CD1c-positive myeloid dendritic cell (primary cell): ENCODE data around the gene FCER1G.
"Not testable (repeated sequence)": the region's sequence is repeated elsewhere in the genome, so short reads cannot be mapped to it uniquely, and the experiment has no call there.

Experiments used
- DNase-seq: peaks from one replicate; pipeline ENCODE4 v3.0.0-alpha.2; 2016; ENCODE audit errors: extremely low spot score

FCER1G gene

DNA sequence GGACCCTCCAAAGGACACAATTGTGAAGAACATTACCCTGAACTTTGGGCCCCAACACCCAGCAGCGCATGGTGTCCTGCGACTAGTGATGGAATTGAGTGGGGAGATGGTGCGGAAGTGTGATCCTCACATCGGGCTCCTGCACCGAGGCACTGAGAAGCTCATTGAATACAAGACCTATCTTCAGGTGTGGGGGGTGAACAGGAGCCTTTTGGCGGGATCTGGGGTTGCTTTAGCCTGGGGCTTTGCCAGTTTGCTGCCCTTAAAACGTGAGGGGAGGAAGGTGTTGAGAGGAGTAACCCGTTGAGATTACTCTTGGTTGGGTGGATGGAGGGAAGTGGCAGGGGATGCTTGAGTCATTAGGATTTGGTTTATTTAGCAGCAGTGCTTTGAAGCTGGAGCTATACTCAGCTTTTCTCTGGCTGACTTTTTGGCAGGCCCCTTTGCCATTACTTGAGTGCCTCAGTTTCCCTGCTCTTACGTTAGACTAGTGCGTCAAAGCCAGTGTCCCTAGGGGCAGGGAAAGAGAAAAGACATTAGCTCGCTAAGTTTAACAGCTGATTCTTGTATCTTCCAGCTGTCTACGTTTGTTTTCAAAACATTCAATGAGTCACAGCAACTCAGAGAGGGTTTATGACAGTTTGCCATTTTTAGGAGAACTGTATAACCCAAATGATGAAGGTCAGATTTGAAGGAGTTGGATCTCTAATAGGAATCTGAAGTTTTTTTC lies 8.5 kb upstream of the FCER1G start:
- no peak for DNase-seq

DNA sequence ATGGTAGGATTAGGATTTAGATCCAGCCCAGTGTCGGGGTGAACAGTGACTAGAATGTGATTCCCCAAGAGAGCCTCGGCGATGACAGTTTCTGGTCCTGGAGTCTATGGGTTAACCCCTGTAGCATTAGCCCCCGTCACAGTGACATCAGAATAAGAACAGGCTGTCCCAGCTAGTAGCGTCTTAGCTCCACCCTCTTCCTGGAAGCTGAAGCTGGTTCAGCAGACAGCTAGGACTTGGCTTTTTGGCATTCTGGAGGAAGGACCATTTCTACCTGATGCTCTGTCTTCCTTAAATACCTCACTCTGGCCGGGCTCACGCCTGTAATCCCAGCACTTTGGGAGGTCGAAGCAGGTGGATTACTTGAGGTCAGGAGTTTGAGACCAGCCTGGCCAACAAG lies 7.9 kb upstream of the FCER1G start:
- no peak for DNase-seq

DNA sequence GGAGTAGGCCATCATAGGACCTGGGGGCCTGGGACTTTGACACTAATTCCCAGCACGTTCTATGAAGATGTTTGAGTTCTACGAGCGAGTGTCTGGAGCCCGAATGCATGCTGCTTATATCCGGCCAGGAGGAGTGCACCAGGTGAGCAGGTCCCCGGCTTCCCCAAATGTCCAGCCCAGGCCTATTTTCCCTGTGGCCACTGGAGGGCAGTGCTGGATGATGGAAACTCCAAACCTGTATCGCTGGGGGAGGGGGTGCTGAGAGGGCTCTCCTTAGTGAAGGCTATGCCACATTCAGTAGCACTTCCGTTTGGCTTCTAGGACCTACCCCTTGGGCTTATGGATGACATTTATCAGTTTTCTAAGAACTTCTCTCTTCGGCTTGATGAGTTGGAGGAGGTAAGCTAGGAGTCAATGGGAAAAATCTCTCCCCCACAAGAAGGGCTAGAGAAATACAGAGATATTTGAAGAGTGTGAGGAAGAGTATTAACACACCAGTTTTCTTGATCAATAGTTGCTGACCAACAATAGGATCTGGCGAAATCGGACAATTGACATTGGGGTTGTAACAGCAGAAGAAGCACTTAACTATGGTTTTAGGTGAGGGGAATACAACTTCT lies 5.2 kb upstream of the FCER1G start:
- DNase-seq = peak; percentile 85

DNA sequence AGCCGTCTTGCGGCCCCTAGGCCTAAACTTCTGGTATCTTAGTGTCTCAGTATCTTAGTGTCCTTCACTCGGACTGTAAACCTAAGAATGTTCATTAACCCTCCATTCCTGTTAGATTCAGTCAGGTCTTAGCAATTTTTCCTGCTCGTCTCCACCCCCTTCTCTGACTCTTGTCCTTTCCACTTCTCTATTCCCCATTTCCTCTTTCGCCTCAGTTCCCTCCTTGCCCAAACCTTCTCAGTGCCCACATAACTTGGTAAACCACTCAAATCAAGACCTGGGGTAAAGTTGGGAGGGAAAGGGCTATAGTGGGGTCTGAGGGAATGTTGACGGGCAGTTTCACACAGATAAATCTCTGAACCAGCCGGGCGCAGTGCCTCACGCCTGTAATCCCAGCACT lies 726 bp upstream of the FCER1G start:
- peak; percentile 76 for DNase-seq

DNA sequence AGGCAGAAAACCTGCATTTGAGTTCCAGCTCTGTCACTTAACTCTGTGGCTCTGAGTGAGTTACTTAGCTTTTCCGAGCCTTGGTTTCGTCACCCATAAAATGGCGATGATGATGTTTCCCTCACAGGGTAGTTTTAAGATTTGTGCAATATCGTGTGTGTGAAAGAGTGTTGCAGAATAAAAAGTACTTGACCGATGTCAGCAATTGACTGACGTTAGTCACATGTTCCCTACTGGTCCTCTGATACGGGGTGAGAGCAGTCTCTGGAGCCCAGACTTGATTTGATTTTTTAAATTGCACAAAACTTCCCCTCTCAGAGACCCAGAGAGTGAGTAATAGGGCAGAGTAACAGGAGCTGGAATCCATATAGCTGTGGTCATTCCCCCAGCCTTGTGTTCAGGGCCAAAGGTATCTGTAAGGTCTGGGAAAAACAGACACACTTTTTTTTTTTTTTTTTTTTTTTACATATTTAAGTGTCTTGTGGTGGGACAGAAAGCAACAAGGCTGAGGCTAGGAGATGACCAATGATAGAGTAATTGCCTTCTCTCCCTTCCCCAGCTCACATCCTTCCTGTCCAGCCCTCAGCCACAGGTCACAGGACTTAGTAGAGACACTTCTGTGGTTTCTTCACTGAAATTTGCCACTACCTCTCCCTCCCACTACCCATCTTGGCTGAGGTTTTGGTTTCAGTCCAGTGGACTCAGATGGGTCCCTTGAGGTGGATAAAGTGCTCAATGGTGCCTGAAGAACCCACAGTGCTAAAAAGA lies 2.0 kb downstream of the FCER1G start:
- DNase-seq = peak; percentile 92

DNA sequence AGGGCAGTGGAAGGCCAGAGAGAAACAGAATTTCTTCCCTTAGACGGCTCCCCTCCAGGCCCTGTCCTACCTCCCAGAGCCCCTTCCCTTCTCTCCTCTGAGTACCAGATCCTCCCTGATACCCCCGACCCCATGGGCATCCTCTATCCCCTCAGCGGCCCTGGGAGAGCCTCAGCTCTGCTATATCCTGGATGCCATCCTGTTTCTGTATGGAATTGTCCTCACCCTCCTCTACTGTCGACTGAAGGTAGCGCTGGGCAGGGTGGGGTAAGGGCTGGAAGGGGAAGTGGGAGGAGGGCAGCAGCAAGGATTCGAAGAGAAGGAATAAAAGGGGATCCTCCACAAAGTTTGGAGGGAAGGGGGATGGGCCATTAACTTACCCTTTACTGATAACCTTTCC lies 2.7 kb downstream of the FCER1G start:
- no peak for DNase-seq

DNA sequence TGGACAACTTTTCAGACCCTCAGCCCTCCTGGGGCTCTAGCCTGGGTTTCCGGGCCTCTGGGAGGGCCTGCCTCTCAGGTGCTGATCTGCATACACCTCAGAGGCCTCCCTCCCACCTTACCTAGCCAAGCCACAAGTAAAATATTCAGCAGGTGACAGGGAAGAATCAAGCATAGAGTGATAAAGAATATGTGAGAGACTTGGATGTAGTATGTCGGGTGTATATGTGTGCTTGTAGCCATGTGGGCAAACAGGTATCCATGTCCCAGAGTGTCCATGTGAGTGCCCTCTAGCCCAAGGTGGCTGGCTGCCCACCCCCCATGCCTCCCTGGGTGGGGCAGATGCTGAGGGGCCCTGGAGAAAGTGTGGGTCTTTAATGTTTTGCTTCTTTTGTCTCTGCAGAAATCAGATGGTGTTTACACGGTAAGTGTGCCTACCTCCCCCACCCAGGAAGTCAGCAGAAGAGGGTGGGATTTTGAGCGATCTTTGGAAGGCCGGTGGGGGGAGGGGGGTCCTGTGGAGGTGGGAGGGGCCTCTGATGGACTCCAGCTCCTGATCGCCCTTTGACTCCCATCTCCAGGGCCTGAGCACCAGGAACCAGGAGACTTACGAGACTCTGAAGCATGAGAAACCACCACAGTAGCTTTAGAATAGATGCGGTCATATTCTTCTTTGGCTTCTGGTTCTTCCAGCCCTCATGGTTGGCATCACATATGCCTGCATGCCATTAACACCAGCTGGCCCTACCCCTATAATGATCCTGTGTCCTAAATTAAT lies 3.4 kb downstream of the FCER1G start:
- DNase-seq = no peak

DNA sequence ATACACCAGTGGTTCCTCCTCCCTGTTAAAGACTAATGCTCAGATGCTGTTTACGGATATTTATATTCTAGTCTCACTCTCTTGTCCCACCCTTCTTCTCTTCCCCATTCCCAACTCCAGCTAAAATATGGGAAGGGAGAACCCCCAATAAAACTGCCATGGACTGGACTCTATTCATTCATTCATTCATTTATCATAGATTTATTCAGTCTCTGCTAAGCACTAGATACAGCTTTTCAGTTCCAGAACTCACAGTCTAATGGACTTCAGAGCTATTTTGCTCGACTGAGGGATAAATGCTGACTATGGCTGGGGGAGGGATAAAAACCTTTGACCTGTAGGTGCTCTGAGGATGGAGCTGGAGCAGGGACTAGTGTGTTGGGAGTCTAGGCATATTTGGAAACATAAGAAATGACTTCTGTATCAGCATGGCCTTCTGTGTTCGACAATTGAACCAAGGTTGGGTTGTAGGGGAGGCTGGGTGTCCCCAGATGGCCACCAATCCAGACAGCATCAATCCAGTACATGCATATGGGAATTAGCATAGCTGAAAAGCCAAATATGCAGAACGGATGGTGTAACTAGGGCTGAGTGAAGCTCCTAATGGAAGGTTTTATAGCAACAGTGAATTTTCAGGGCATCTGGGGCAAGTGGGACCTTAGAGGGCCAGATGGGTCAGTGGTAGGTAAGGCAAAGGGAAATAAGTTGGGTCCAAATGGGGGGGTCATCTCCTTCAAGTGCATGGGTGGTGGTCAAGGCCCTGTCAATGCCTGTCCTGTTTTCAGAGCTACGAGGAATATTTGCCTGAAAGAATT lies 4.2 kb downstream of the FCER1G start:
- DNase-seq = no peak

DNA sequence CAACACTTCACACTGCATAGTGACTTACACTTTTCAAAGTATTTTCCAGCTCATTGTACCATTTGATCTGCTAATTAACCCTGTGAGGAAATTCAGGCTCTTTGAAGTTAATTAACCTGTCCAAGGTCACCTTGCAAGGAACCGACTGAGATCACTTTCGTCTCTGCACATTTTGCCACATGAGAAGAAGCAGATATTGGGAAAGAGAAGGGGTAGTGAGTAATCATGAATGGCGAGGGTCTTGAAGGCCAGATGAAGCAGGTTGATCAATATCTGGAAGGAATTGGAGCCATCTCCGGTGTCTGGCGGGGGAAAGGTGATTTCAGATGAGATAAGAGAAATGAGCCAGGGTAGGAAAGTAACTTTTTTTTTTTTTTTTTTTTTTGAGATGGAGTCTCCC lies 4.9 kb downstream of the FCER1G start:
- no peak for DNase-seq

DNA sequence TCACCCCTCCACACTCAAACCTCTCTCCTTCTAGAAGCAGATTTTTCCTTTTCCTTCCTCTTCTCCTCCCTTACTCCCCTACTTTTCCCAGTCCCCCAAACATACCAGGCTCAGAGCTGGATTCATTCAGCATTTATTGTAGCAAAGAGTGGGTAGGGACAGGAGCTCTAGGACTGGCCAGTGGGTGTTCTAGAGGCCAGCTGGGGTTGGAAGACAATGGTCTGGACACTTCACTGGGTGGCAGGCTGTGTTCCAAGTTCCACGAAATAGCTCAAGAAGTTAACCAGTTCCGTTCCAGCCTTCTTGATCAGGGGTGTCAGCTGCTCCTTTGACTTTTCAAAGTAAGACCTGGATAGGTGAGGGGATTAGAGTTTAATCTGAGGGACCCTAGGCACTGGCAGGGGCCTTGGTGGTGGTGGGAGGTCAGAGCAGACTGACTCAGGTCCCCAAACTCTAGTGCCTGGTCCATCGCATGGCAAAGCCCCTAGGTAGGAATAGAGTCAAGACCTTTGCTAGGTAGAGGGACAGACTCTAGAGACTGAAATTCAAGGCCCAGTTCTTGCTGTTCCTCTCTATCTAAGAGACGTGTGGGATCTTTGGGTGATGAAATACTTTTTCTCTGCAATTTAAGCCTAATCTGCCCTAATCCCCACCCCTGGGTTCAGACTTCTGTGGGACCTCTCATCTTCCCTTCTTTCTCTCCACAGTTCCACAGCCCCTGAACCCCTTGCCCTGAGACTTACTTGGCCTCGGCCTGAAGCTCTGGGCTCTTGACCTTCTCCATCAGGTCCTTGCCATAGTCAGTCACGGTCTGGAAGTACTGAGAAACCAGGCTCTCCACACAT lies 7.3 kb downstream of the FCER1G start:
- DNase-seq = no peak

DNA sequence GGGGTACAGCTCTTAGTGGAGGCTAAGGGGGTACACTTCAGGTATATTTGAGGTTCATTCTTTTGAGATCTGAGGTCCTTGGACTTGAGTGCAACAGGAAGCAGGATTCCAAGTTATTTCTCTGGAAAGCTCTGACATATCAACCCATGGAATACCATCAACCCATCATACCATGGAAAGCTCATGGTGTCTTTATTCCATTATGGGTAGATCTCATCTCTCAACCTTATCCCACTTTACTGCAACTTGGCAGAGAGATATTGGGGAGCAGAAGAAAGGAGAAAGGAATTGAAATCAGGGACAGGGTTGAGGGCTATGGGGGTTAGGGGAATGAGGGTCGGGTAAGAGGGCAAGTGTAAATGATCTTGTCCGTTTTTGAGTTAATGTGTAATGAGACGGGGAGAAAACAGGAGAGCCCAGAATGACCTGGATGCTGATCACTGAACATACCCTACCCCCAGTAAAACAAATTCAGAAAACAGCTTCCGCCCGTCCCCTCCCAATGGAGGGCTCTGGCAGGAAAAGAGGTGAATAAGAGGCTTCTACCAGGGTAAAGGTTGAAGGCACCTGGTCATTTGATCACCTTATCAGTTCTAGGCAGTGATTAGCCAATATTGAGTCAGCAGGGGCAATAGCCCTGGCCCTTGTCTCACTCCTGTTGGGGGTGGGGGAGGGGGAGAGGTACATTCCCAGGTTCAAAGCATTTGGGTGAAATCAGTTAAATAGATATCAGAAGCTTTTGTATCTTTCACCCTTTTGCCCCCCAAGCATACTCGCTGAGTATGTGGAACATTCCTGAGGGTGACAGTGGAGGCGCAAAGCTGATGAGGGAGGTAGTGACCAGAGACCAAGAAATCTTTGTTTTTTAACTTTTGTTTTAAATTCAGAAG lies 9.0 kb downstream of the FCER1G start:
- no peak for DNase-seq

DNA sequence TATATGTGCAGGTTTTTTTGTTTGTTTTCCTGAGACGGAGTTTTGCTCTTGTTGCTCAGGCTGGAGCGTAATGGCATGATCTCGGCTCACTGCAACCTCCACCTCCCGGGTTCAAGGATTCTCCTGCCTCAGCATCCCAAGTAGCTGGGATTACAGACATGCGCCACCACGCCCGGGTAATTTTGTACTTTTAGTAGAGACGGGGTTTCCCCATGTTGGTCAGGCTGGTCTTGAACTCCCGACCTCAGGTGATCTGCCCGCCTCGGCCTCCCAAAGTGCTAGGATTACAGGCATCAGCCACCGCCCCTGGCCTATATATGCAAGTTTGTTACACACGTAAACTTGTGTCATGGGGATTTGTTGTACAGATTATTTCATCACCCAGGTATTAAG lies 9.6 kb downstream of the FCER1G start:
- DNase-seq = not testable (repeated sequence)

DNA sequence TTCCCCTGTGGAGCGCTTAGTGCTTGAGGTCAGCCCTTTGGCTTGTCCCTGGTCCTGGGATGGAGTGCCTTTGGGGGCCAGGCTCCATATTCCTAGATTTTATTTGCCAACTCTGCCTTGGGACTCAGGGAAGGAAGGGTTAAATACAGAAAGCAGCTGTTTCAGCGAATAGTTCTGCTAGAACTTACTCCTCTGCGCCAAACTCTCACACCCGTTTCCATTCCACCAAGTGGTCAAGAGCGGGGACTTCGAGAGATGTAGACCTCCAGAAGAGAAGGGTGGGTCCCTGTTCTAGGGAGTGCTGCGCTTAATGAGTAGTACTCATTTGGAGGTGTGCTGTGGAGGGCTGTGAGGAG lies 10.1 kb downstream of the FCER1G start:
- DNase-seq = no peak

DNA sequence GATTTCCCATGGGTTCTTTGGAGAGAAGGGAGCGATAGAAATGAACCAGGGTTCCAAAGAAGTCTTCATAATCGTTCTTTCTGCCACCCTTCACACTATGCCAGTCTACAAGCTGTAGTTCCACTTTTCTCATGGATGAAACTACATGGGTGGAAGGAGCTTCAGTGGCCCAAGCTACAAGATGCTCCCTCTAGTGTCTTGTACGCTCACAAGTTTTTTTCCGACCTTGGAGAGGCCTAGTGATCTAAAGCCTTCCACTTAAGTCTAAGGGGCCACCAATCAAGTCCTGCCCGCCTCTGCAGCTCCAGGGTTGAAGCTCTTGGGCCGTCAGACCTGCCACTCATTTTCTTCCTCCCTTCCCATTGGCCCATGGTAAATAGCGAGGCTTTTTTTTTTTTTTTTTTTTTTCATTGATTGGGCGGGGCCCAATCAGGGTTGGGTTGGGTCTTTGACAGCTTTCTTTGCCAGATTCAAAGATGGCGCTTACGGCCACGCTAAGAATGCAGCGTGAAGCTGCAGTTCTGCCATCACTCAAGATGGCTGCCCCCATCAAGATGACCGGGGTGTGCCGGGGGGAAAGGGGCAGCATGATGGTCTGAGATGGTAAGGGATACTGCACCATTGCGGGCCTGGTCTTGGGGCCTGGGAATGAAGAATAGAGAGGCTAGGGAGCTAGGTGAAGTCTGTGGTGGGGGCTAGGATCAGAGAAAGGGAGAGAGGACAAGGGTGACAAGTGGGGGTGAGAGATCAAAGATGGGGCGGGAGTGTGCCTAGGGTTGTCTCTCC lies 10.6 kb downstream of the FCER1G start, which contains the start of gene TOMM40L:
TOMM40L (plus strand) TSS at position 527 of the 786 bp plus-strand sequence. CDS start 430 bp downstream, outside the sequence.
- peak; percentile 99 for DNase-seq

DNA sequence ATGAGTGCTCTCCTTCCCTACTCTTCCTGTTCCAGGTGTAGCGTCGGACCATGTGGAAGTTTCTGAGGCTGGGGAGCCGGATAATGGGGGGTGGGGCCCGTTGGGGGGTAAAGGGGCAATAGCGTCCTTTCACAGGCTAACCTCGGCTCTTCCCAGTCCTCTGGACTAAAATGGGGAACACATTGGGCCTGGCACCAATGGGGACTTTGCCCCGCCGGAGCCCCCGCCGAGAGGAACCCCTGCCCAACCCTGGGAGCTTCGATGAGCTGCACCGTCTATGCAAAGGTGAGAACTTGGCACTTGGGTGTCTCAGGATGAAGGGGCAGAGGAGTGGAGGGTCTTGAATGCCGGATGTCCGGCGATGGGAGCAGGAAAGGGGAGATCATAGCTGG lies 11.2 kb downstream of the FCER1G start:
- DNase-seq = no peak

DNA sequence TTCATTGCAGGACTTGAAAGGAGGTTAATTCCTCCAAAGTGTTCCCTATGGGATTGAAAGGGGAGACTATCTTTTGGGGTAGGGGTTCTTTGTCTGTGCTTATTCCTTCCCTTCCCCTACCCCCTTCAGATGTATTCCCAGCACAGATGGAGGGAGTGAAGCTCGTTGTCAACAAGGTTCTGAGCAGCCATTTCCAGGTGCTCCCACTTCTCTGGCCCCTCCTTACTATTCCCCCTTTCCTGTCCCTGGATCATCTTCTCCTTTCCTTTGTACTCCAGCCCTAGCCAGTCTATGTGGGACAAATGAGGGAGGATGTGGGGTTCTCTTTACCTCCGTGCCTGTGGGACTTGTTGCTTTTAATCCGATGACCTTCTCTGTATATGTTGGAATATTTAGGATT lies 11.7 kb downstream of the FCER1G start:
- no peak for DNase-seq

DNA sequence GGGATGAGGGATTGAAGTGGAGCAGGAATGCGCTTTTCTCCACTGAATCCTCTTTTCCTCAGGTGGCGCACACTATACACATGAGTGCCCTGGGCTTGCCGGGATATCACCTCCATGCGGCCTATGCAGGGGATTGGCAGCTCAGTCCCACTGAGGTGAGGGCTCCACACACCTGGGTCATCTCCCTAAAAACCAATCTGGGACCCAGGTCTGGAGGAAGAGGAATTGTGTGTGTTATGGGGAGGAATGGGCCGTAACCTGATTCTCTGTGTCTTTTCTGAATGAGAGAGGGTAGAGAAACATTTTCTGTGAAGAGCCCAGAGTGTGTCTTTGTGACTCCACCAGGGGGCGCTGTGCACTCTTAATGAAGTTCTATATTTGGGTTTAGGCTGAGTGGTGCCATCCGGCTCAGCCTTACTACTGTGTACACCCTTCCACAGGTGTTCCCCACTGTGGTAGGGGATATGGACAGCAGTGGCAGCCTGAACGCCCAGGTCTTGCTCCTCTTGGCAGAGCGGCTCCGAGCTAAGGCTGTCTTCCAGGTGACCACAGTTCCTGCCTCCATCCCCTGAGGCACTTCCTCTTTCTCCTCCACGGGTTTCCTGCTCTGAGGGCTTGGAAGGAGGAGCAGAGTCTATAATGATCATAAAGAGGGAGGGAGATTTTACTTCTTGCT lies 12.2 kb downstream of the FCER1G start:
- peak; percentile 87 for DNase-seq

DNA sequence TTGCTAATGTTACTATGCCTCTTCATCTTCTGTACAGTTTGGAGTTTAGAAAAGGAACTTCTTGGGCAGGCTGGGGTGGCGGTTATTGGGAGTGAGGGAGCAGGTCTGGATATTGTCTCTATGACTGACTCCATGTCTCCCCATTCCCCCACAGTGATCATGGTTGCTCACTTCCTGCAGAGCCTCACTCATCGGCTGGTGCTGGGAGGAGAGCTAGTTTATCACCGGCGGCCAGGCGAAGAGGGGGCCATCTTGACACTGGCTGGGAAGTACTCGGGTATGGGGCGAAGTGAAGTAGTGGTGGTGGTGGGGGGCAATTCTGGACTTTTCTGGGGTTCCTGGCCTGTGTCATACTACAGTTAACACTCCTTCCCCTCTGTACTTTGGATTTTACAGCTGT lies 12.9 kb downstream of the FCER1G start:
- no peak for DNase-seq
